Measurements from ENCODE around the gene TH. TPM values are rescaled to one million over a fixed set of nuclear protein-coding genes. Genes with fewer than 3 reads are reported as not detected.

The TH gene
- total and polyA plus RNA-seq, 9 of the 15 experiments (the other 6 are each of a cell fraction or from before 2014, with no cell fraction given): not detected

DNA sequence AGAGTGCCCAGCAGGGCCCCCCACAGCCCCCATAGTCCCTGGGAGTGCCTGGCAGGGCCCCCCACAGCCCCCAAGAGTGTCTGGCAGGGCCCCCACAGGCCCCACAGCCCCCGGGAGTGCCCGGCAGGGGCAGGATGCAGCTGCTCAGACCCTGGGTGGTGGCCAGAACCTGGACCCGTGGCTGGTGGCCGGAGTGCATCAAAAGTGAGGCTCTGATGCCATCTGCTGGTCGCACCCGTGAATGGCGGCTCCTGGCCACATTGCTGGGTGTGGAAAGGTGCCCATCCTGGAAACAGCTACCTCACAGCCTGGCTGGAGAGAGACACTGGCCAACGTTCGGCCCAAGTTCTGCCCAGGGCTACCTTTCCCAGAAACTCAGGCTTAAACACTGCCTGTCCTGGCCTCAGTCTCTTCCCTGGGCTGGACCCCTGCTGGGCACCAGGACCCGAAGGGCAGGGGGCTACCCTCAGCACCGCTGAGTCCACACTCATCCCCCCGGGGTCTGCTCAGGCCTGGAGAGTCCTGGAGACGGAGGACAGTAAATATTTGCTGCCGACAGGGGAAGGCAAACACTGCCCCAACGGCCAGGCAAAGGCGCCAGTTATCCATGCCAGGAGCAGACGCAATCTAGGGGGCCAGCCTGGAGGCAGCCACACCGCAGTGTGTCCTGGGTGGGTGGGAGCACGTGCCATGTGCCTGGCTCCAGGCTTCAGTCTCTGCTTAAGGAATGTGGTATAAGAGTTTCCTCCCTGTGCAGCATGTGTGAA, 15.0 kb downstream of the TH start (continued):
- TF ChIP-seq MNT (conservative IDR thresholded peaks at IDR 0.05) (no peak), KLF1 (tag; IDR thresholded peaks at IDR 0.05) (no peak), RBM25 (IDR thresholded peaks at IDR 0.05; ENCODE audit: low read depth, low read length, severe bottlenecking) (no peak), ATF6 (CRISPR knock-in tag; IDR thresholded peaks at IDR 0.05) (no peak), LCOR (CRISPR knock-in tag; IDR thresholded peaks at IDR 0.05) (no peak), SP2 (IDR thresholded peaks at IDR 0.05; ENCODE audit: extremely low read depth, low read depth, low read length, poor library complexity, severe bottlenecking) (no peak)
- TF ChIP-seq, protein P1, sequence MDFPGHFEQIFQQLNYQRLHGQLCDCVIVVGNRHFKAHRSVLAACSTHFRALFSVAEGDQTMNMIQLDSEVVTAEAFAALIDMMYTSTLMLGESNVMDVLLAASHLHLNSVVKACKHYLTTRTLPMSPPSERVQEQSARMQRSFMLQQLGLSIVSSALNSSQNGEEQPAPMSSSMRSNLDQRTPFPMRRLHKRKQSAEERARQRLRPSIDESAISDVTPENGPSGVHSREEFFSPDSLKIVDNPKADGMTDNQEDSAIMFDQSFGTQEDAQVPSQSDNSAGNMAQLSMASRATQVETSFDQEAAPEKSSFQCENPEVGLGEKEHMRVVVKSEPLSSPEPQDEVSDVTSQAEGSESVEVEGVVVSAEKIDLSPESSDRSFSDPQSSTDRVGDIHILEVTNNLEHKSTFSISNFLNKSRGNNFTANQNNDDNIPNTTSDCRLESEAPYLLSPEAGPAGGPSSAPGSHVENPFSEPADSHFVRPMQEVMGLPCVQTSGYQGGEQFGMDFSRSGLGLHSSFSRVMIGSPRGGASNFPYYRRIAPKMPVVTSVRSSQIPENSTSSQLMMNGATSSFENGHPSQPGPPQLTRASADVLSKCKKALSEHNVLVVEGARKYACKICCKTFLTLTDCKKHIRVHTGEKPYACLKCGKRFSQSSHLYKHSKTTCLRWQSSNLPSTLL (IDR thresholded peaks at IDR 0.05): no peak

All from K562 (cell line).